Uterus (tissue), 2 donors: ENCODE results near the gene PDHB.

Experiments used
- CTCF ChIP-seq, 4 experiments: fragments of 200-600 bp in 2 of 4; fragments of 450-650 bp in 2 of 4; sonication (generic) in 2 of 4; IDR thresholded peaks; one replicate each; pipeline ENCODE4 v1.5.1; 2016 to 2019; ENCODE audit warnings: antibody characterized with exemption in 4 of 4, mild to moderate bottlenecking in 2 of 4, moderate library complexity in 1 of 4
- POLR2A ChIP-seq, 2 donors: fragments of 450-650 bp; IDR thresholded peaks; one replicate each; pipeline ENCODE4 v1.6.1; 2016; ENCODE audit warnings: antibody characterized with exemption in 2 of 2, mild to moderate bottlenecking in 1 of 2, moderate library complexity in 1 of 2

- TF ChIP-seq POLR2A (IDR thresholded peaks at IDR 0.05) (no peak), CTCF (IDR thresholded peaks at IDR 0.05) (no peak)
Observed at GRCh38 chr3:58425782-58426181, 7.8 kb downstream of the PDHB start.
